Ishikawa (cell line): ENCODE results near the gene WDR72.

Experiments used
- REST ChIP-seq: IDR thresholded peaks from 2 replicates; pipeline ENCODE4 v1.6.1; 2012; ENCODE audit warnings: low read depth, mild to moderate bottlenecking
- TCF12 ChIP-seq: IDR thresholded peaks from 2 replicates; pipeline ENCODE4 v1.6.1; 2012; ENCODE audit warnings: low read depth

- TF ChIP-seq TCF12 (no peak), REST (no peak)
Measured at GRCh38 chr15:53746101-53746500, 13.4 kb downstream of the WDR72 start.
